K562 (cell line): ENCODE measurements around the gene ZSWIM4. TPM values are rescaled to one million over a fixed set of nuclear protein-coding genes. Genes with fewer than 3 reads are reported as not detected.

Experiments
- CHD7 ChIP-seq: fragments of 200-600 bp; sonication (generic); IDR thresholded peaks from one replicate; pipeline ENCODE4 v1.6.1; 2012; ENCODE audit warnings: mild to moderate bottlenecking, low read depth, low read length, inconsistent platforms
- polyA plus RNA-seq, 8 experiments: library from polyadenylated mRNA; depleted of rRNA in 4 of 8; stranded (reverse) in 5 of 8; unstranded in 3 of 8; fragments of >200 nt; fragmentation: Nextera tagmentation in 2 of 8; fragmentation: Illumina TruSeq in 1 of 8; extraction: Ambion mirVana in 2 of 8; extraction: Trizol in 1 of 8; gene quantifications; 2 replicates each; pipeline versions ENCODE4 v1.2.1 to v1.2.3, GENCODE V29; 2011 to 2014; ENCODE audit warnings: inconsistent platforms in 1 of 8, missing spikeins in 1 of 8
- total RNA-seq, 7 experiments: library from RNA; depleted of rRNA in 6 of 7; stranded (reverse); fragments of >200 nt in 6 of 7; fragmentation: Illumina TruSeq in 2 of 7; extraction: Trizol in 2 of 7; gene quantifications; 2 replicates each; pipeline versions ENCODE4 v1.2.1 to v1.2.3, GENCODE V29; 2011 to 2021; ENCODE audit warnings: low replicate concordance in 1 of 7

ZSWIM4 gene
- total and polyA plus RNA-seq, 9 of the 15 experiments (the other 6 are each of a cell fraction or from before 2014, with no cell fraction given), result 0.25 to 3.7 (median 0.79) TPM; not detected in 2

- TF ChIP-seq CHD7, result no peak
Observed at GRCh38 chr19:13870873-13871272, 75.6 kb downstream of the ZSWIM4 start (continued).
